Activated T-helper 1 cell treated with anti-CD3 and anti-CD28 coated beads, Interleukin-12 subunit alpha, Interleukin-12 subunit beta, Interleukin-2, Interleukin-4 antibody, amounts not matched to agents 30 ng/mL and 10 ng/mL and 1 ng/mL, durations not matched to agents 14 hours and 24 hours and 36 hours (primary cell): ENCODE results near the gene SMPX. TPM values are rescaled to one million over a fixed set of nuclear protein-coding genes. Genes with fewer than 3 reads are reported as not detected.

Experiments used
- DNase-seq: peaks from one replicate; pipeline ENCODE4 v3.0.0; 2021; ENCODE audit warnings: low spot score
- H3K27ac Mint-ChIP-seq: one replicate; pipeline ENCODE4 v1.8.0; 2021; ENCODE audit warnings: mild to moderate bottlenecking, mixed read lengths
- H3K27me3 Mint-ChIP-seq: one replicate; pipeline ENCODE4 v1.8.0; 2022; ENCODE audit warnings: mild to moderate bottlenecking, moderate library complexity, mixed read lengths; ENCODE audit not compliant: insufficient read depth
- H3K36me3 Mint-ChIP-seq: one replicate; pipeline ENCODE4 v1.8.0; 2021; ENCODE audit warnings: low read depth, mixed read lengths
- H3K4me1 Mint-ChIP-seq: one replicate; pipeline ENCODE4 v1.8.0; 2021; ENCODE audit warnings: low read depth, mixed read lengths
- H3K4me3 Mint-ChIP-seq: one replicate; pipeline ENCODE4 v1.8.0; 2021; ENCODE audit warnings: mild to moderate bottlenecking, moderate library complexity, mixed read lengths
- H3K9me3 Mint-ChIP-seq: one replicate; pipeline ENCODE4 v1.8.0; 2021; ENCODE audit warnings: mixed read lengths
- intact Hi-C: fragments of 100-400 bp; cut with micrococcal nuclease; formaldehyde crosslinking; loops from one replicate; pipeline ENCODE4 v1.15.1; 2024
- total RNA-seq: library from RNA; stranded (reverse); gene quantifications from 2 replicates; pipeline ENCODE4 v1.2.3, GENCODE V29; 2022

Gene SMPX
- total RNA-seq, 1 donor from 2014 or later, result not detected

GRCh38 chrX:21698272-21698671, 59.6 kb downstream of the SMPX start:
- intact Hi-C loops, result no loop called here
- no peak overlapping the region for H3K4me3 Mint-ChIP-seq
- H3K9me3 Mint-ChIP-seq, result no peaks in the 10 kb centered on the region
- H3K27me3 Mint-ChIP-seq, result no peaks in the 10 kb centered on the region
- no peak overlapping the region for H3K27ac Mint-ChIP-seq
- no peak for DNase-seq
- H3K4me1 Mint-ChIP-seq, result no peaks in the 10 kb centered on the region
- H3K36me3 Mint-ChIP-seq, result no peaks in the 10 kb centered on the region

GRCh38 chrX:21691512-21692018, 66.4 kb downstream of the SMPX start:
- Mint-ChIP-seq H3K27ac (no peak overlapping the region), H3K9me3 (no peaks in the 10 kb centered on the region), H3K4me3 (no peak overlapping the region), H3K4me1 (no peaks in the 10 kb centered on the region), H3K27me3 (no peaks in the 10 kb centered on the region), H3K36me3 (no peaks in the 10 kb centered on the region)
- no peak for DNase-seq
- intact Hi-C loops, result no loop called here

- intact Hi-C loops, result no loop called here
- no peak for DNase-seq
- H3K36me3 Mint-ChIP-seq, result peaks cover 1% of the 10 kb centered on the region
- H3K9me3 Mint-ChIP-seq, result no peaks in the 10 kb centered on the region
- H3K4me3 Mint-ChIP-seq, result no peak overlapping the region
- no peak overlapping the region for H3K27ac Mint-ChIP-seq
- no peaks in the 10 kb centered on the region for H3K27me3 Mint-ChIP-seq
- H3K4me1 Mint-ChIP-seq, result no peaks in the 10 kb centered on the region
These were observed 74.0 kb downstream of the SMPX start for GRCh38 chrX:21683941-21684340.

GRCh38 chrX:21678048-21678612, 79.8 kb downstream of the SMPX start:
- H3K27me3 Mint-ChIP-seq, result no peaks in the 10 kb centered on the region
- H3K9me3 Mint-ChIP-seq, result no peaks in the 10 kb centered on the region
- DNase-seq, result no peak
- intact Hi-C loops, result no loop called here
- H3K4me3 Mint-ChIP-seq, result no peak overlapping the region
- no peaks in the 10 kb centered on the region for H3K4me1 Mint-ChIP-seq
- no peak overlapping the region for H3K27ac Mint-ChIP-seq
- no peaks in the 10 kb centered on the region for H3K36me3 Mint-ChIP-seq

- no peak overlapping the region for H3K4me3 Mint-ChIP-seq
- intact Hi-C loops, result no loop called here
- no peaks in the 10 kb centered on the region for H3K4me1 Mint-ChIP-seq
- no peaks in the 10 kb centered on the region for H3K27me3 Mint-ChIP-seq
- H3K27ac Mint-ChIP-seq, result no peak overlapping the region
- no peak for DNase-seq
- H3K36me3 Mint-ChIP-seq, result no peaks in the 10 kb centered on the region
- H3K9me3 Mint-ChIP-seq, result no peaks in the 10 kb centered on the region
These were observed 82.0 kb downstream of the SMPX start for GRCh38 chrX:21675931-21676330.

- H3K4me3 Mint-ChIP-seq, result no peak overlapping the region
- no peaks in the 10 kb centered on the region for H3K9me3 Mint-ChIP-seq
- no peak for DNase-seq
- H3K27ac Mint-ChIP-seq, result no peak overlapping the region
- intact Hi-C loops, result no loop called here
- H3K36me3 Mint-ChIP-seq, result no peaks in the 10 kb centered on the region
- H3K27me3 Mint-ChIP-seq, result no peaks in the 10 kb centered on the region
- no peaks in the 10 kb centered on the region for H3K4me1 Mint-ChIP-seq
These were observed 83.3 kb downstream of the SMPX start for GRCh38 chrX:21674430-21675186.

GRCh38 chrX:21666679-21667078, 91.2 kb downstream of the SMPX start:
- intact Hi-C loops, result no loop called here
- no peaks in the 10 kb centered on the region for H3K4me1 Mint-ChIP-seq
- no peak overlapping the region for H3K4me3 Mint-ChIP-seq
- peaks cover 1% of the 10 kb centered on the region for H3K27me3 Mint-ChIP-seq
- no peaks in the 10 kb centered on the region for H3K9me3 Mint-ChIP-seq
- H3K36me3 Mint-ChIP-seq, result no peaks in the 10 kb centered on the region
- H3K27ac Mint-ChIP-seq, result no peak overlapping the region
- DNase-seq, result no peak

- intact Hi-C loops, result no loop called here
- Mint-ChIP-seq H3K4me1 (no peaks in the 10 kb centered on the region), H3K36me3 (no peaks in the 10 kb centered on the region), H3K4me3 (no peak overlapping the region), H3K9me3 (no peaks in the 10 kb centered on the region), H3K27ac (no peak overlapping the region), H3K27me3 (peaks cover 1% of the 10 kb centered on the region)
- no peak for DNase-seq
These were observed 91.7 kb downstream of the SMPX start for GRCh38 chrX:21666252-21666651.

- Mint-ChIP-seq H3K4me3 (no peak overlapping the region), H3K27ac (no peak overlapping the region), H3K4me1 (no peaks in the 10 kb centered on the region), H3K9me3 (no peaks in the 10 kb centered on the region), H3K27me3 (peaks cover 11% of the 10 kb centered on the region), H3K36me3 (no peaks in the 10 kb centered on the region)
- intact Hi-C loops, result no loop called here
- DNase-seq, result no peak
These were observed 95.2 kb downstream of the SMPX start for GRCh38 chrX:21662761-21663160.

- H3K4me3 Mint-ChIP-seq, result no peak overlapping the region
- H3K27ac Mint-ChIP-seq, result no peak overlapping the region
- intact Hi-C loops, result no loop called here
These were observed 96.6 kb downstream of the SMPX start for GRCh38 chrX:21661316-21661715.

GRCh38 chrX:21660156-21660555, 97.8 kb downstream of the SMPX start:
- no peak overlapping the region for H3K4me3 Mint-ChIP-seq
- H3K4me1 Mint-ChIP-seq, result no peaks in the 10 kb centered on the region
- no peak for DNase-seq
- intact Hi-C loops, result no loop called here
- no peaks in the 10 kb centered on the region for H3K36me3 Mint-ChIP-seq
- peaks cover 11% of the 10 kb centered on the region for H3K27me3 Mint-ChIP-seq
- H3K27ac Mint-ChIP-seq, result no peak overlapping the region
- no peaks in the 10 kb centered on the region for H3K9me3 Mint-ChIP-seq

More at GRCh38 chrX:21661316-21661715, 96.6 kb downstream of the SMPX start:
- Mint-ChIP-seq H3K36me3 (no peaks in the 10 kb centered on the region), H3K9me3 (no peaks in the 10 kb centered on the region), H3K4me1 (no peaks in the 10 kb centered on the region), H3K27me3 (peaks cover 11% of the 10 kb centered on the region)
- no peak for DNase-seq

- Mint-ChIP-seq H3K4me1 (no peaks in the 10 kb centered on the region), H3K36me3 (no peaks in the 10 kb centered on the region), H3K4me3 (peak overlapping the region; percentile 54), H3K27ac (no peak overlapping the region), H3K9me3 (no peaks in the 10 kb centered on the region), H3K27me3 (peaks cover 10% of the 10 kb centered on the region)
- DNase-seq, result no peak
- intact Hi-C loops, result no loop called here
These were observed 98.6 kb downstream of the SMPX start for GRCh38 chrX:21659320-21659719.

- no peak overlapping the region for H3K27ac Mint-ChIP-seq
- peak overlapping the region; percentile 54 for H3K4me3 Mint-ChIP-seq
- DNase-seq, result no peak
- no peaks in the 10 kb centered on the region for H3K4me1 Mint-ChIP-seq
- no peaks in the 10 kb centered on the region for H3K36me3 Mint-ChIP-seq
- intact Hi-C loops, result no loop called here
- H3K27me3 Mint-ChIP-seq, result peaks cover 10% of the 10 kb centered on the region
- no peaks in the 10 kb centered on the region for H3K9me3 Mint-ChIP-seq
These were observed 99.2 kb downstream of the SMPX start for GRCh38 chrX:21658746-21659145.
